ENCODE measurements around the gene CACNB2.

The CACNB2 gene

DNA sequence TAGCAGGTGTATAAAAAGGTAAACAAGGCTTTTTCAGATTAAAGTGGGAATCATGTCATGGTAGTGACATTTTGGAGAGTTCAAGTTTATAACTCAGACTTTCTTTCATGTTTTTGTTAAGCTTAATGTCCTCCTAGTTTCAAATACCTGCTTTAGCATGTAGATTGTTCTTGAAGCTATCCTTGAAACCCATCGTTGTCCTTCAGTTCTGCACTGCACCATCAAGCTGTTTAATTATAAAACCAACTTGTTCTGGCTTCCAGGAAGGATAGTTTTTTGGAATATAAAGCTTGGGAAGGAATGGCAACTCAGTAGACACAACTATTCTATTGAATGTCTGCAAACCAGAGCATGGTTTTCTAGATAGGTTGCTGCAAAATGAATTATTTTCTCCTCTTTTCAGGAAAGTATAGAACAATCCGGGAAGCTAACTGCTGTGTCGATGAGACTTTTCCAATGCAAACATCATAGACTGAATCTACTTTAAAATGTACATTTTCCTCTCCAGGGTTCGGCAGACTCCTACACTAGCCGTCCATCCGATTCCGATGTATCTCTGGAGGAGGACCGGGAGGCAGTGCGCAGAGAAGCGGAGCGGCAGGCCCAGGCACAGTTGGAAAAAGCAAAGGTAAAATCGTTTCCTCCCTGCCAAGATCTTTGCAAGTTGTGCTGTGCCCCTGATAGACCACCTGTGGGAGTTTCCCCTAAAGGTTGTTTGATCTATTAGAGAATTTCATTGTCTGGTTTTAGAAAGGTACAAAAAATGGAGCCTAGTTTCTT, 261.4 kb downstream of the CACNB2 start:
- Histone ChIP-seq H3K27ac (replicated peaks) (no peak overlapping the region), H3K27me3 (ENCODE audit: insufficient read depth, poor library complexity, severe bottlenecking) (no peaks in the 10 kb centered on the region), H3K4me3 (replicated peaks; ENCODE audit: insufficient read depth, low read length) (no peak overlapping the region)
- TF ChIP-seq POLR2AphosphoS5 (IDR thresholded peaks at IDR 0.05; ENCODE audit: low read depth) (no peak), GABPA (IDR thresholded peaks at IDR 0.05; ENCODE audit: low read depth) (no peak)
- TF ChIP-seq, protein P1, sequence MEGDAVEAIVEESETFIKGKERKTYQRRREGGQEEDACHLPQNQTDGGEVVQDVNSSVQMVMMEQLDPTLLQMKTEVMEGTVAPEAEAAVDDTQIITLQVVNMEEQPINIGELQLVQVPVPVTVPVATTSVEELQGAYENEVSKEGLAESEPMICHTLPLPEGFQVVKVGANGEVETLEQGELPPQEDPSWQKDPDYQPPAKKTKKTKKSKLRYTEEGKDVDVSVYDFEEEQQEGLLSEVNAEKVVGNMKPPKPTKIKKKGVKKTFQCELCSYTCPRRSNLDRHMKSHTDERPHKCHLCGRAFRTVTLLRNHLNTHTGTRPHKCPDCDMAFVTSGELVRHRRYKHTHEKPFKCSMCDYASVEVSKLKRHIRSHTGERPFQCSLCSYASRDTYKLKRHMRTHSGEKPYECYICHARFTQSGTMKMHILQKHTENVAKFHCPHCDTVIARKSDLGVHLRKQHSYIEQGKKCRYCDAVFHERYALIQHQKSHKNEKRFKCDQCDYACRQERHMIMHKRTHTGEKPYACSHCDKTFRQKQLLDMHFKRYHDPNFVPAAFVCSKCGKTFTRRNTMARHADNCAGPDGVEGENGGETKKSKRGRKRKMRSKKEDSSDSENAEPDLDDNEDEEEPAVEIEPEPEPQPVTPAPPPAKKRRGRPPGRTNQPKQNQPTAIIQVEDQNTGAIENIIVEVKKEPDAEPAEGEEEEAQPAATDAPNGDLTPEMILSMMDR (IDR thresholded peaks at IDR 0.05; ENCODE audit: insufficient read depth, low read length), result no peak
- no peak for DNase-seq (ENCODE audit: low read depth in 1 of 2, low spot score in 1 of 2)

GRCh38 chr10:18402853-18403252, 262.6 kb downstream of the CACNB2 start:
- Histone ChIP-seq H3K27me3 (ENCODE audit: insufficient read depth, poor library complexity, severe bottlenecking) (no peaks in the 10 kb centered on the region), H3K27ac (replicated peaks) (no peak overlapping the region), H3K4me3 (replicated peaks; ENCODE audit: insufficient read depth, low read length) (no peak overlapping the region)
- no peak for DNase-seq (ENCODE audit: low read depth in 1 of 2, low spot score in 1 of 2)
- TF ChIP-seq SPI1 (IDR thresholded peaks at IDR 0.05; ENCODE audit: borderline replicate concordance, low read depth) (no peak), GABPA (IDR thresholded peaks at IDR 0.05; ENCODE audit: low read depth) (no peak), REST (IDR thresholded peaks at IDR 0.05; ENCODE audit: insufficient replicate concordance, low read depth) (no peak), POLR2AphosphoS5 (IDR thresholded peaks at IDR 0.05; ENCODE audit: low read depth) (no peak)
- TF ChIP-seq, protein P1 (IDR thresholded peaks at IDR 0.05; ENCODE audit: insufficient read depth, low read length), result no peak

DNA sequence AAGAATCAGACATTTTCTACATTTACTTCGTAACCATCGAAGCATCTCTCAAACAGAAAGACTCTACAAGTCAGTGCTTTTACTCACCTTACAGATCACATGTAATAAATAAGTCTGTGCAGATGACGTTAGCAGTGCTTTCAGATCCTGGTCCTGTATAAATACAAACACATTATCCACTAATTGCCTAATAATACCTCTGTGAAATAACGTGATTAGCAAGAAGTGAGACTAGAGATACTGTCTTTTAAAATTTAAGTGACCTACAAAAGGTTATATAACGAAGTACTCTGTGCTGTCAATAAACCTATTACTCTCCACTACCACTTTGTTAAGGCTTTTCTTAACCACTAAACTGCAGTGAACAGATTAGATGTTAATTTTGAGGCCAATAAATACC, 264.3 kb downstream of the CACNB2 start:
- Histone ChIP-seq H3K27ac (replicated peaks) (no peak overlapping the region), H3K4me3 (replicated peaks; ENCODE audit: insufficient read depth, low read length) (no peak overlapping the region), H3K27me3 (ENCODE audit: insufficient read depth, poor library complexity, severe bottlenecking) (no peaks in the 10 kb centered on the region)
- DNase-seq (ENCODE audit: low read depth in 1 of 2, low spot score in 1 of 2), result no peak
- TF ChIP-seq SPI1 (IDR thresholded peaks at IDR 0.05; ENCODE audit: borderline replicate concordance, low read depth) (no peak), POLR2AphosphoS5 (IDR thresholded peaks at IDR 0.05; ENCODE audit: low read depth) (no peak), GABPA (IDR thresholded peaks at IDR 0.05; ENCODE audit: low read depth) (no peak), REST (IDR thresholded peaks at IDR 0.05; ENCODE audit: insufficient replicate concordance, low read depth) (no peak)
- TF ChIP-seq, protein P1 (IDR thresholded peaks at IDR 0.05; ENCODE audit: insufficient read depth, low read length), result no peak

GRCh38 chr10:18406136-18406535, 265.9 kb downstream of the CACNB2 start:
- no peak overlapping the region for H3K4me3 ChIP-seq (replicated peaks; ENCODE audit: insufficient read depth, low read length)
- TF ChIP-seq GABPA (IDR thresholded peaks at IDR 0.05; ENCODE audit: low read depth) (no peak), SPI1 (IDR thresholded peaks at IDR 0.05; ENCODE audit: borderline replicate concordance, low read depth) (no peak), REST (IDR thresholded peaks at IDR 0.05; ENCODE audit: insufficient replicate concordance, low read depth) (no peak), POLR2AphosphoS5 (IDR thresholded peaks at IDR 0.05; ENCODE audit: low read depth) (no peak)
- TF ChIP-seq, protein P1 (IDR thresholded peaks at IDR 0.05; ENCODE audit: insufficient read depth, low read length), result no peak
- DNase-seq (ENCODE audit: low read depth in 1 of 2, low spot score in 1 of 2), result no peak
- no peaks in the 10 kb centered on the region for H3K27me3 ChIP-seq (ENCODE audit: insufficient read depth, poor library complexity, severe bottlenecking)
- no peak overlapping the region for H3K27ac ChIP-seq (replicated peaks)

Data from HL-60 (cell line).